GM18951 (cell line): ENCODE data around the gene SIRT3.

ENCODE experiments used
- POLR2A ChIP-seq: IDR thresholded peaks from 4 replicates; pipeline ENCODE4 v1.6.1; 2011; ENCODE audit warnings: mild to moderate bottlenecking; ENCODE audit not compliant: insufficient read length, insufficient read depth; ENCODE audit errors: extremely low read depth
- in situ Hi-C: fragments of 300-500 bp; cut with MboI; formaldehyde crosslinking; loops from one replicate; pipeline ENCODE4 v1.12.0; 2022; ENCODE audit warnings: low sequenced_read_pairs, mixed read lengths, inconsistent platforms; ENCODE audit not compliant: unreplicated experiment

The SIRT3 gene

DNA sequence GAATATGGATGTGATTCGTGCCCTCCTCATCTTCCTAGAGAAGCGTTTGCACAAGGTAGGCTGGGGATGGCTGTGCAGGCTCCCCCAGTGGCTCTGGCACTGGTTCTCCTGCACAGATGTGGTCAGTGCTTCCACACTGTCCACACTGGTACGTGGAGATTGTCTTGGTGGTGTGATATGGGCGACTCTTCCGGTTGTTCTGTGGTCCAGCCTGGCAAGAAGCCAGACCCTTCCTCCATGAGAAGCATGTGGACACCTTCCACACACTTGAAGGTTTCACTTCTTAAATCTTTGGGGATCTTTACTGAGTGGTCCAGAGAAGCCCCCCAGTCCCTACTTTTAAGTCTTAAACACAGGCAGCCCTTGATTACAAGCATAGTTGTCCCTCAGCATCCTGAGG, 24.8 kb downstream of the SIRT3 start:
- in situ Hi-C loops: no loop called here
- no peak for TF ChIP-seq POLR2A

DNA sequence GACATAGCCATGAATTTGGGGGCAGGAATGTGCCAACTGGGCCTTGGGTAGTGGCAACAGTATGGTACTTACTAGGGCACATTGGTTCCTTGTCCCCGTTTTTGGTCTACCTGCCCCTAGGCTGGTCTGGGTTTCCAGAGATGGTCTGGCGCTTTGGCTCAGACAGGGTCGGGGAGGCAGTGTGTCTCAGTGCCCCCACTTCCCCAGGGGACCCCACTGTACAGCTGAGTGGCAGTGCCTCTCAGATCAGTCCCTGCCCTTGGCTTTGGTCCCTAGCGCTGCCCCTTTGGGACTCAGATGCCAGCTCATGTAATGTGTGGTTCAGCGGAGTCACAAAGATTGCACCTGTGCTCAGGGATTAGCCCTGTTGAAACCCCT, 25.4 kb downstream of the SIRT3 start:
- TF ChIP-seq POLR2A: no peak
- in situ Hi-C loops: no loop called here

DNA sequence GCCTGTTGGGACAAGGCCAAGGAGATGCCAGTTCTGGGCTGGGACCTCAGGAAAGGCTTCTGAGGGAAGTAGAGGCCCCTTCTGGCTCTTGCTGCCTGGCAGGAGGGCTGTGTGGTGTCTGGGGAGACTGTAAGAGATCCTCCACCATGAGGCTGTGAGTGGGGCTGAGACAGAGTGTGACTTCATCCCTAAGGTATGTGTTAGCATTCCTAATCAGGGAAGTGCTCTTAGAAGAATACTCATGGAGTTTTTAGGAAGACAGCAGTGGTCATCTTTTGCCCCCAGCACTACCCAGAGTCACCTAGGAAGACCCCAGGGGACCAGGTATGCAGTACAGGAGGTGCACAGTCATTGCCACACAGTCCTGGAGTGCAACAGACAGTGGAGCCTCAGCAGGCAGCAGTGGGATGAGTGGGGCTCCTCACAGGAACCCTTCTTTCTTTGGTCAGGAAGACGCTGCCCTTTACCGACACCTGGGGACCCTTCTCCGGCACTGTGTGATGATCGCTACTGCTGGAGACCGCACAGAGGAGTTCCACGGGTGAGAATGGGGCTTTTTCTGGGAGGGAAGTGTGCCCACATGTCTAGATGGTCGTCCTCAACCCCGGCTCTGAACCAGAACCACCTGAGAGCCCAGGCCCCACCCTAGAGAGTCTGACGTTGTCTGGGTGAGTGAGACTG, 25.9 kb downstream of the SIRT3 start:
- in situ Hi-C loops: no loop called here
- no peak for TF ChIP-seq POLR2A

DNA sequence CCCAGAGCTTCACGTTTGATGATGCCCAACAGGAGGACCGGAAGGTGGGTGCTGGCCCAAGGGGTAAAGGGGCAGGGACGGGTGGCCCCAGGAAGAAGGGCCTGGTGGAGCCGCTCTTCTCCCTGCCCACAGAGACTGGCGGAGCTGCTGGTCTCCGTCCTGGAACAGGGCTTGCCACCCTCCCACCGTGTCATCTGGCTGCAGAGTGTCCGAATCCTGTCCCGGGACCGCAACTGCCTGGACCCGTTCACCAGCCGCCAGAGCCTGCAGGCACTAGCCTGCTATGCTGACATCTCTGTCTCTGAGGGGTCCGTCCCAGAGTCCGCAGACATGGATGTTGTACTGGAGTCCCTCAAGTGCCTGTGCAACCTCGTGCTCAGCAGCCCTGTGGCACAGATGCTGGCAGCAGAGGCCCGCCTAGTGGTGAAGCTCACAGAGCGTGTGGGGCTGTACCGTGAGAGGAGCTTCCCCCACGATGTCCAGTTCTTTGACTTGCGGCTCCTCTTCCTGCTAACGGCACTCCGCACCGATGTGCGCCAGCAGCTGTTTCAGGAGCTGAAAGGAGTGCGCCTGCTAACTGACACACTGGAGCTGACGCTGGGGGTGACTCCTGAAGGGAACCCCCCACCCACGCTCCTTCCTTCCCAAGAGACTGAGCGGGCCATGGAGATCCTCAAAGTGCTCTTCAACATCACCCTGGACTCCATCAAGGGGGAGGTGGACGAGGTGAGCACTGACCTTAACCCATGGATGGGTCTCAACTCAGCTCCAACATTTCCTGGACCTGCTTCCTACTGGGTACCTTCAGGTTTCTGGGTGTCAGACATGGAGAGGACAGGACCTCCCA, 26.6 kb downstream of the SIRT3 start:
- in situ Hi-C loops: no loop called here
- no peak for TF ChIP-seq POLR2A

DNA sequence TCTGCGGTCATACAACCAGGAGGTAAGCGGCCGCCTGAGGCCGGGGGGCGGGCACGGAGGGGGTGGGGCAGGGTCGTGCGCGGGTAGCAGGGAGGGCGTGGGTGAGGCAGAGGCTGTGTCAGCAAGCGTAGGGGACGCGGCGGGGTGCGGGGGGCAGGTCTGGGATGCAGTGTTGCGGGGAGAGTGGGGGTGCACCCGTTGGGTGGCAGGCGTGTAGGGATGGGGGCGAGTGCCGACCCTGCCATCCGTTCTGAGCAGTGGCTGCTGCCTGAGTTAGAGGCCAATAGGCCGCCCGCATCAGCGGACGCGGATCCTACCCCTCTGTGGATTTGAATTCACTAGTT, 27.3 kb downstream of the SIRT3 start:
- TF ChIP-seq POLR2A: no peak
- in situ Hi-C loops: no loop called here

DNA sequence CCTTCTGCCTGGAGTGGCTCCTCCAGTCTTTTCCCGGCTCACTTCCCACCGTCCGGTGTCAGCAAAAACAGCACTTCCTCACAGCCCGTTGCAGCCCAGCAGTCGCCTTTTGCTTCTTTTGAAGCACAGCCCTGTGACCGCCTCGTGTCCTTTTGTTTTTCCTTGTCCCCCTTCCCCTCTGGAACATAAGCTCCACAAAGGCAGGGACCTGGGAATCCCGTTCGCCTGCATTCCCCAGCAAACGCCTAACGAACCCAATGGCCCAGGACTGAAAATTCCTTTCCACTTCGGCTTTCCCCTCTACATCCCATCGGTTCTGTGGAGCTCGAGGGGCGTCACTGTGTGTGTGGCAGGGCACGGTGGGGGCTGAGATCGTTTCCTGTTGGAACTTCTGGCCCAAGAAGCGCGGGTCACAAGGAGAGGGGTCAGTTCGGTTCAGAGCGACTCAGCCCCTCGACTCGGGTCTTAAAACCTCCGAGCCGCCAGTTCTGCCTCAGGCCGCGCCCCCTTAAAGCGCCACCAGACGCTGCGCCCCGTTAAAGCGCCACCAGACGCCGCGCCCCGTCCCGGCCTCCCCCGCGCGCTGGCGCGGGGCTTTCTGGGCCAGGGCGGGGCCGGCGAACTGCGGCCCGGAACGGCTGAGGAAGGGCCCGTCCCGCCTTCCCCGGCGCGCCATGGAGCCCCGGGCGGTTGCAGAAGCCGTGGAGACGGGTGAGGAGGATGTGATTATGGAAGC, 27.8 kb downstream of the SIRT3 start:
- TF ChIP-seq POLR2A: peak; percentile 87
- in situ Hi-C loops: no loop called here

DNA sequence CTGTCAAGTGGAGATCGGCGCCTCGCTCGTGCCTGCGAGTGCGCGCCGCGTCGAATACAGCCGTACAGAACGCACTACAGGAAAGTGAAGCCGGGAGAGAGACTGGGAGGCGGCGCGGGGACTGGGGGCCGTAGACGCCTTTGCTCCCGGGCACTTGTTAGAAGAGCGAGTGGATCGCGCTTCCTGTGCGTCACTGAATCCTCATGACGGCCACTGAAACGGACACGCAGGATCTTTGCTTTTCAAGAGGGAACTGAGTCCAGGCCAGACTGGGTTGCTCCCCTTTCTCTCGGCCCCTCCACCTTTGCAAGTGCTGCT, 28.3 kb downstream of the SIRT3 start:
- TF ChIP-seq POLR2A: no peak
- in situ Hi-C loops: no loop called here

DNA sequence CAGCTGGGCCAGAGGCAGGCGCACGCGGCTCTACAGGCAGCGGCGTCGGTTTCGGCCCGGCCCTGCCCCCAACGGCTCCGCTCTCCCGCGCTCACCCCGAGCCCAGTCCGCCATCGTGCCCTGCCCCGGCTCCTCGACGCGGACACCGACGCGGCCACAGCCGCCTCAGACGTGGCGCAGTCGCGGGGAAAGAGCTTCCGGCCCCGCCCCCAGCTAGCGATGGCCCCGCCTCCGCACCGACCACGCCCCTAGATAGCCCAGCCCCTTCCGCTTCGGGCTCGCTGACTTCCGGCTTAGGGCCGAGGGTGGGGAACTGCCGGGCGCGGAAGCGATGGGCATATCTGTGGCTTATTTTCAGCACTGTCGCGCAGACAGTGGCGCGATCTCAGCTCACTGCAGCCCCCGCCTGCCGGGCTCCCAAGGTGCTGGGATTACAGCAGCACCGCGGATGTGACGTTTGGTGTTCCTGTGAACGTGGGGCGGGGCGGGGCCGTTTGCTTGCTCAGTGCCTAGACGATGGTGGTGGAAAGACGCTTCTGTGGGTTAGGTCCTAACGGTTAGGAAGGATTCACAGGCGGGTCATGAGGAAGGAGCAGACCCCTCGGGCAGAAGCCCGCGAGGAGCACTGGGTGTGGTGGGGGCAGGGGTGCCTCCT, 28.8 kb downstream of the SIRT3 start, which contains the start of the genes BET1L and RIC8A:
Gene BET1L (minus strand): TSS at position 192 of the 655 bp plus-strand sequence. CDS start 78 bp downstream, at position 114.
Gene RIC8A (plus strand): TSS at position 501 of the 655 bp plus-strand sequence. CDS start 1,147 bp downstream, outside the sequence.
- in situ Hi-C loops: no loop called here
- TF ChIP-seq POLR2A: peak; percentile 94

DNA sequence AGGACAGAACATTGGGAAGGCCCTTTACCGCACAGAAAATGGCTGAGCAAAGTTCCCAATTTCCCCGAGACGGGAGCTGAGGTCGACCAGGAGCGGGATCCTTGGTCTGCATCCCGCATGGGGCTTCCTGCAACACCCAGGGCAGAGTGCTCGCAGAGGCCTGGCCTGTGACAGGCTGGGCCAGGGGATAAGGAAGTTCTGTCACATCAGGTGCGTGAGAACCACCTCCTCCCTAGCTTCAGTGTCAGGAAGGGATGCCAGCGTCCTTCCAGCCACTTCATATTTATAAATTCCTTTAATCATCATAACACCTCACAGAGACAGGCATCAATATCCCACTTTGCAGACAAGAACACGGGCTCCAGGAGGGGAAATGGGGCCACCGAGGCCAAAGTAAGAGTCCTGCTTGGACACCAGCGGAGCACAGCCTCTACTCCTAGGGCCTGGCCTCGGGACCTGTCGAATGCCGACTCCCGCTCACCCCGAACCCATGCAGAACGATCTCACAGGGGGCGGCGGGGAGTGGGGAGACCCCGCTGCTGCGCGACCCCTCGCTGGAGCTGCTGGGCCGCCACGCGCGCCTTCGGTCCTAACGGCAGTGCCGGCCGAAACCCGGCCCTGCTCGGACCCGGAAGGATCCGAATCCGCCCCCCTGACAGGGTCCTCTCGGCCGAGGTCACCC, 29.5 kb downstream of the SIRT3 start:
- TF ChIP-seq POLR2A: no peak
- in situ Hi-C loops: no loop called here

DNA sequence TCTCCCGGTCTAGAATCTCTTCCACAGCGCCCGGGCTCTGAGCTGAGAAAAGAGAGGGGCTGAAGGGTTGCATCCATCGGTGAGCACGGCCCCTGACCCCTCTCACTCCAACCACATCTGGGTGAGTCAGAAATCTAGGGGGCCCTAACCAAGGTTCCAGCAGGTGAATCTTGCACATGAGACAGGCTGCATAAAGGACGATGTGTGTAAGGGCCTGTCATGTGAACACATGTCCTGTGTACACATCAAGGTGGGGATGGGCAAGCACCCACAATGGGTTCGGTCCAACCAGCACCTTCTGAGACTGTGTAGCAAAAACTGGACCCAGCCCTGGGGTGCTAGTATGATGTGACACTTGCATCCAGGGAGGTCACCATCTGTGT, 30.1 kb downstream of the SIRT3 start:
- in situ Hi-C loops: no loop called here
- no peak for TF ChIP-seq POLR2A

DNA sequence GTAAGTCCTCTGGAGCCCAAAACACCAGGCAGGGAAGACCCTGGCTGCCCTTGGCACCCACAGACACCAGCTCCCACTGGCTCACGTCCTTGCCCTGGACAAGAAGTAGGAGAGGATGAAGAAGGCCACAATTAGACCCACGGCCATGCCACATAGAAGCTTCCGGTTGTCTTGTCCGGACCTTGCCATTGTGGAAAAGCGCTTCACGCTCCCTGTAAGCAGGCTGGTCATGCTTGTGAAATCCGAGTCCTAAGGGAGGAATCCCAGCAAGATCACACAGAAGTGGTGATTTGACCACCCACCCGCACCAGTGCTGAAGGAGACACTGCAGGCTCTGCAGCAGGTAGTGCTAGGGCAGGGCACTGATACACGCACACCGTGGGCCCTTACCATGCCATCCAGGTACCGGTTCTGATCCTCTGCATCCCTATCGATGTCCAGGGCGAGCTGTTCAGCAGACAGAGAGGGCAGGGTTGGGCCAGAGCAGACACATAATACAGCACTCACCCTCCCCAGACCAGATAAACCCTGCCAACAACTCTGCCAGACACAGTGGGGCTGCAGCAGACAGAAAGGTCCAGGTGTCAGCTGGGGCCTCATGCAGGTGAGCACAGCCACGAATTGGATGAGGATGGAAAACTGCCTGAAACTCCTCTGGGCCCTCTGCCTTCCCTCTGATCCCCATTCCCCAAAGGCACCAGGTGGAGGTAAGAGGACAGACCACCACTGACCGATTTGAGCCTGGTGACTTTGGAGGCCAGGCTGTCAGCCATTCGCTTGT, 30.7 kb downstream of the SIRT3 start:
- no peak for TF ChIP-seq POLR2A
- in situ Hi-C loops: no loop called here

DNA sequence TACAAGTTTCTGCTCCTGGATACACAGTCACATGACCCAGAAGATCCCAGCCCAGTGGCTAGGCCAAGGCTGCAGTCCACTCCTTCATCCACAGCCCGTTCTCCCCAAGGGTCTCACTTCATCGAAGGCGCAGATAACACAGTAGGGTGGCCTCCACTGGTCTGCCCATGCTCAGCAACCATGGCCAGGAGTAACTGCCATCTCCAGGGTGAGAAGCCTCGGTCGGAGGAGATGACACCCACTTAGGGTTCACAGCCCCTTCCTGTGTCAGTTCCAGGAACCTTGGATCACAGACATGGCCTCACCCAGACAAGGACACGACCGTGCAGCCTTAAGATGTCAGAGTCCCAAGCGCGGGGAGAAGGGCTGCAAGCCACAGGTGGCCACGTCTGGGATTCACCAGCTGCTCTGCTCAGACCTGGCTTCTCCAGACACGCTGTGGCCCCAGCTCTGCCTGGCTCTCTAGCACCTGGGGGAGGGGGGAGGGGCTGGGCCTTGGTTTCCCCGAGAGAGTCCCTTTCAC, 31.5 kb downstream of the SIRT3 start:
- no peak for TF ChIP-seq POLR2A
- in situ Hi-C loops: no loop called here
